COLO668 (cell line): ENCODE measurements around the gene CDH5.

Experiments used
- DNase-seq: peaks from one replicate; lab custom pipeline; 2025; ENCODE audit not compliant: unreplicated experiment; lab: John Stamatoyannopoulos, UW

CDH5 gene

DNA sequence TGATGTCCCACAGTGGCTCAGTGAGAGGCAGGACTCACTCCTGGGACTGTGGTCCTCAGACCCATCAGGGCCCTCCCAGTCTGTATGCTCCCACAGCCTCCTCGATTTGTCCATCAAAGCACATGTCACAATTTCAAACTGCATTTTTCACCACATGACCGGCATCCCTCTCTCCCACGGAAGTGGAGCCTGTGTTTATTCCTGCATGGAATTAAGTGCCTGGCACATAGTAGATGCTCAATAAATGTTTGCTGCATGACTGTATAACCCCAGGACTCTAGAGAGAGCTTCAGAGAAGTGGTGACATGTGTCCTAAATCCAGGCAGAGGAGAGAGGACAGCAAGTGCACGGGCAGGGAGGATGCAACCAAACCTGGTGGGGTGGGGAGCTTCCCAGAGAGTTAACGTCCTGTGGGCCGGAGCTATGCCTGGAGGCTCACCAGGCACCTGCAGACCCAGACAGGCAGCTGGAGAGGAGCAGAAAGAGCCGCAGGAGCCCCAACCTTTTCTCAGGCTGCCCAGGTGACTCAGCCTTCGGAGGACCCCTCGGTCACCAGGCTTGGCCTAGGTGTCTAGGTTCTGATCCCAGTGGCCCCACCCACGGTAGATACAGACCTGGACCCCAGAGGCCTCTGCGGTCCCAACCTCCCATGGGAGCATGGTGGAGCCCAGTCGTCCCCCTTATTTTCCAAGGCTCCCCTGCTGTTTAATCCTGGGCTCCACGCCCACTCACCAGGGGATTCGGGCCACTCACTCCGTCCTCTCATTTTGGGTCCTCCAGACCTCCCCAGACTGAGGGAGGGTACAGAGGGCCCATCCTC lies 5.8 kb downstream of the CDH5 start:
- no peak for DNase-seq

DNA sequence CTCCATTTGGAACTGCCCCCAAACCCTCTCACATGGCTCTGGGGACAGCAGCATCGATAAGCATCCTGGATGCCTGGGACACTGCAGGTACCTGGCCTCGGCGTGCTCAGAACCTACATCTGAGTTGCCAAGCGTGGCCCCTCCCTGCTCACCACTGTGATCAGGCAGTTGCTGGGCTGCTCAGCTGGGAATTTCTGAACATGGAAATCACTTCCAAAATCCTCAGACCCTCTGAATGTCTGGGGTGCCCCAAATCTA lies 6.3 kb downstream of the CDH5 start:
- DNase-seq: no peak

DNA sequence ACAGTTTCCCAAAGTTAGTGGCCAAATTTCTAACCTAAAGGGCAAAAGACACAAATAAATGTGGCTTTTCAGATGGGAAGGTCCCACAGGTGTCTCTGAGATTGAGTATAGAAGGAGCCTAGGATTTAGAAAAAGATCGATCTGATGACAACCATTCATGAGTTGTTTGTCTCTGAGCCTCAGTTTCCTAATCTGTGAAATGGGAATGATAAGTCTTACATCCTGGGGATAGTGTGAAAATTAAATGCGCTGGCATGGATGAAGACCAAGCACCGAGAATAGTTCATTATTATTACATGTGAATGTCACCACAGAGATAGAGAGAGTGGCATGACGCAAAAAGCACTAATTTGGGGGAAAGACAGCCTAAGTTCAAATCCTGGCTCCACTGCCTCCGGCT lies 7.2 kb downstream of the CDH5 start:
- no peak for DNase-seq

DNA sequence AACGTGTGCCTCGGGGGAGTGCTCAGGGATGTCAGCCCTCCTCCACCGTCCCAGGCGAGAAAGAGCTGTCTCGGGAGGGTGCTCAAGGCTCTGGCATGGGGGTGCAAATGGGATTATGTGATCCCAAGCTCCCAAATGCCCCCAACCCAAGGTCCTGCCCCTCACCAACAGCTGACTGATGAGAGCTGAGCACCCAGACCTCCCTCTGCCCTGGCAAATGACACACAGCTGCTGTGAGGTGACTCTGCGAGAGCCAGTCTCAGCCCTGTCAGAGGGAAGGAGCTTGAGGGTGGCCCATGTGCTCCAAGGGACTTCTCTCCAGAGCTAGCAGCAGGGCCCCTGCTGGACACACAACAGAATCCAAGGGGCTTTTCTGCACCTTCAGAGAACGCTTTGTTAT lies 7.7 kb downstream of the CDH5 start:
- DNase-seq: no peak

DNA sequence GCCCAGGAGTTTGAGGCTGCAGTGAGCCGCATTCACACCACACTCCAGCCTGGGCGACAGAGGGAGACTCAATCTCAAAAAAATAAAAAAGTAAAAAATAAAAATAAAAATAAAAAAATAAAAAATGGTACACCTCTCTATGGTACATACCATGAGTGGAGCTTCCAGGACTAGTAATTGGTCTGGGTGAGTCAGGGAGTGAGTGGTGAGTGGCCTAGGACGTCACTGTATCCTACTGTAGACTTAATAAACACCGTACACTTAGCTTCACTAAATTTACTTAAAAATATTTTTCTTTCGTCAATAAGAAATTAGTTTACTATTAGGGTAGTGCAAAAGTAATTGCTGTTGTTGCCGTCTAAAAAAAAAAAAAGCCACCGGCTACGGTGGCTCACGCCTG lies 9.0 kb downstream of the CDH5 start:
- no peak for DNase-seq

DNA sequence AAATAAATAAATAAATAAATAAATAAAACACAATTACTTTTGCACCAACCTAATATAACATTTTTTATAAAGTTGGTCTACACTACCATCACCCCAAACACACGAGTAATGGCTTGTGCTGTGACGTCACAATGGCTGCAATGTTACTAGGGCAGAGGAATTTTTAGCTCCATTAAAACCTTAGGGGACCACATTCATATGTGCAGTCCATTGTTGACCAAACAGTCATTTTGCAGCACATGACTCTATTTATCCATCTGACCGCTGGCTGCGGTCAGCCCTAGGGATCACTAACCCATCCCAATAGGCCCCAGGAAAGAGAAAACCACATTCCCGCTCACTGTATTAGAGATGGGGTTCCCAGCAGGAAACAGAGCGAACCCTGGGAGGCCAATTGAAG lies 9.6 kb downstream of the CDH5 start:
- no peak for DNase-seq

DNA sequence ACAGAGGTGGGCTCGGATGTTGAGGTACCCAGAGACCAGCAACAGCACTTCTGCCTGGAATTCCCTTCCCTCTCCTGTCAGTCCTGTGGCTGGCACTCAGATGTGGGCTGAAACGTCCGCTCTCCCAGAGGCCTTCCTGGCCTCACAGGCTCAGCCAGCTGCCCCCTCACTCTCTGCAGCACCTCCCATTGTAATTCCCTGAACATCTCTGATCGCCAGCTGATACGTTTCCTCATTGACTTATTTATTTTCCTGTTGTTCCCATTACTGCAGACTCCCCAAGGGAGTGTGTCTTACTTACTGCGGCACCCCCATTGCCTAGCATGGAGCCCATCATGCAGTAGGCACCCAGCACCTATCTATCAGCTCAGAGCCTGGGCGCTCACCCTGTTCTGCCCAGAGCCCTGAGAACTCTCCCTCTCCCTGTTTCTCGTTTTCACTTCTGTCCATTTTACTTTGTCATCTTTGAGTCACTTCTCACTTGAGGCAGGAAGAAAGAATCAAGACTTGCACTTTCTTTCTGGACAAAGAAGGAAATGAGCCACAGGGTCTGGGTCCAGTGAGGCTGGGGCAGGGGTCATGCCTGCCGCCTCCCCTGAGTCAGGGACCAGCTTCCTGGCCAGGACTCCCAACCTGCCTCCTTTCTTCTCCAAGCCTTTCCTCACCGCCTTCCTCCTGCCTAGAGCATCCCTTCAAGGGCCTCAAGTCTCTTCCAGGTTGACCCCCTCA lies 10.2 kb downstream of the CDH5 start:
- DNase-seq: no peak

DNA sequence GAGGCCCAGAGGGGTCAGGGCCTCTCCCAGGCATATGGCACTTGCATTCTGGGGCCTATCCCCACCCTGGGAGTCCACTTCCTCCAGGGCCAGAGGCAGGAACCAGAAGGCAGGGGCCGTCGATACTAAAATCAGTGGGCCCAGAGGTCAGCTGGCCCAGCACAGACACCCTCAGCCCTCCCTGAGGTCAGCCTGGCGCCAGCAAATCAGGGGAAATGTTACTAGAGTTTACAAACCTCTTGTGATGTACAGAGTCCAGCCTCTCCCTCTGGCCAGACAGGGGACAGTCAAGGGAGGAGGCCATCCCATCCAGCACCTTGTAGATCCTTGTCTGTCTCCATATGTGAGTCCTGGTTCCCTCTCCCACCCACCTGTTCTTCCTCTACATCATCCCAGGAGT lies 10.8 kb downstream of the CDH5 start:
- DNase-seq: no peak

DNA sequence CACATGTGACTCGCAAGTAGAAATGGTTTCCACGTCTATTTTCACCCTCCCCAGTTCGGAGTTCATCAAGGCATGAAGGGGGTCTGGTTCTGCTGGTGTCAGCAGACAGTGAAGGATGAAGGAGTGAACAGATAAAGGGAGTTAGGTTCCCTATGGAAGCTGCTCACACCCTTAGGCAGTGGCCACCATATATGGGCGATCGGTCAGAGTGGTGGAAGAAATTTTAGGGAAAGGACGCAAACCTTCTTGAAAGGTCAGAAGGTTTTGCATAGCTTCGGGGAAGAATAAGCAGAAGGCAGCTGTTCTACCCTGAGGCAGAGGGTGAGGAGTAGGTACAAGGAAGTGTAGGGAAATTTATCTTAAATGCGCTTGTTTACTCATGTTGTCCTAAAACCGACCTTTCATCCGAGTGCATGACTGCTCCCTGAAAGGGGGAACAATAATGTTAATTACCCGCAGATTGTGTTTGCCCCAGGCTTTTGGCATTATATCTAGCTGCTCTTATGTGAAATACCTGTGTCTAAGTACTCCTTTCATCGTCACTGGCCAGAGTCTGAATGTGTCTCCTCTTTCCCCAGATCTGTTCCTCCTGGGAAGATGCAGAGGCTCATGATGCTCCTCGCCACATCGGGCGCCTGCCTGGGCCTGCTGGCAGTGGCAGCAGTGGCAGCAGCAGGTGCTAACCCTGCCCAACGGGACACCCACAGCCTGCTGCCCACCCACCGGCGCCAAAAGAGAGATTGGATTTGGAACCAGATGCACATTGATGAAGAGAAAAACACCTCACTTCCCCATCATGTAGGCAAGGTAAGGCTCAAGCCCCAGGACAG lies 12.5 kb downstream of the CDH5 start:
- no peak for DNase-seq

DNA sequence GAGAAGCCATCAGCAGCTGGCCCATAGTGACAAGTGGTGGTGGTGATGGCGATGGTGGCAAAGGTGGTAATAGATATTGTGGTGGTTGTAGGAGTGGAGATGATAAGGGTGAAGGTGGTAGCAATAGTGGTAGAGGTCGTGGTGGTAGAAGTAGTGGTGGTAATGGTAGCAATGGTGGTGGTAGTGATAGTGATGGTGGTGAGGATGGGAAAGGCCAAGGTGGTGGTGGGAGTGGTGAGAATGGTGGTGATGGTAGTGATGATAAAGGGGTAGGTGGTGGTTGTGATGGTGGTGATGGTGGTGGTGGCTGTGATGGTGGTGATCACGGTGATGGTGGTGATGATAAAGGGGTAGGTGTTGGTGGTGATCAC lies 13.1 kb downstream of the CDH5 start:
- DNase-seq: no peak

DNA sequence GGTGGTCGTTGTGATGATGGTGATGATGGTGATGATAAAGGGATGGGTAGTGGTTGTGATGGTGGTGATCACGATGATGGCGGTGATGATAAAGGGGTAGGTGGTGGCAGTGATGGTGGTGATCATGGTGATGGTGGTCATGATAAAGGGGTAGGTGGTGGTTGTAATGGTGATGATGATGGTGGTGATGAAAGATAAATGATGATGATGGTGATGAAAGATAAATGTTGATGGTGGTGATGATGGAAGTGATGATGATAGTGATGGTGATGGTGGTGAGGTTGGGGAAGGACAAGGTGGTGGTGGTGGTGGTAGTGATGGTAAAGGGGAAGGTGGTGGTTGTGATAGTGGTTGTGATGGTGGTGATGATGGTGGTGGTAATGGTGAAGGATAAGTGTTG lies 13.9 kb downstream of the CDH5 start:
- no peak for DNase-seq

DNA sequence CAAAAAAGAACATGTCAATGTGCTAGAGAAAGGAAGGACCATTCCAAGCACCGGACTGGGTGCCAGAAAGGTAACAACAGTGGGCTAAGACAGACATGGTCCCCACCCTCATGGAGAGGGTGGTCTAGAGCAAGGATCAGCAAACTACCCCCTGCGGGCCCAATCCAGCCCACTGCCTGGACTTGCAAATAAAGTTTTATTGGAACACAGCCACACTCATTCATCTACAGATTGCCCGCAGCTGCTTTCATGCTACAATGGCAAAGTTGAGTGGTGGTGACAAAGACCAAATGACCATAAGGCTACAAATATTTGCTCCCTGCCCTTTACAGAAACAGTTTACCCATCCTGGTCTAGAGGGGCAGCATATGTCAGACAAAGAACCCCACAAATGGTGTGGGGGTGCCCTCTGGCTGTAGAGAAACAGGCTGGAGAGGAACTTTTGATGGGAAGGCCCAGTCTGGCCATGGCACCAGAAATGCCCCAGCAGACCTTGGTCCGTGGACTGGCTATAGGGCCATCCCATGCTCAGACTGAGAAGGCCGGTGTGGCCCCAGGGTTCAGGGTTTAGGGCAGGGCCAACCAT lies 15.2 kb downstream of the CDH5 start:
- DNase-seq: no peak

DNA sequence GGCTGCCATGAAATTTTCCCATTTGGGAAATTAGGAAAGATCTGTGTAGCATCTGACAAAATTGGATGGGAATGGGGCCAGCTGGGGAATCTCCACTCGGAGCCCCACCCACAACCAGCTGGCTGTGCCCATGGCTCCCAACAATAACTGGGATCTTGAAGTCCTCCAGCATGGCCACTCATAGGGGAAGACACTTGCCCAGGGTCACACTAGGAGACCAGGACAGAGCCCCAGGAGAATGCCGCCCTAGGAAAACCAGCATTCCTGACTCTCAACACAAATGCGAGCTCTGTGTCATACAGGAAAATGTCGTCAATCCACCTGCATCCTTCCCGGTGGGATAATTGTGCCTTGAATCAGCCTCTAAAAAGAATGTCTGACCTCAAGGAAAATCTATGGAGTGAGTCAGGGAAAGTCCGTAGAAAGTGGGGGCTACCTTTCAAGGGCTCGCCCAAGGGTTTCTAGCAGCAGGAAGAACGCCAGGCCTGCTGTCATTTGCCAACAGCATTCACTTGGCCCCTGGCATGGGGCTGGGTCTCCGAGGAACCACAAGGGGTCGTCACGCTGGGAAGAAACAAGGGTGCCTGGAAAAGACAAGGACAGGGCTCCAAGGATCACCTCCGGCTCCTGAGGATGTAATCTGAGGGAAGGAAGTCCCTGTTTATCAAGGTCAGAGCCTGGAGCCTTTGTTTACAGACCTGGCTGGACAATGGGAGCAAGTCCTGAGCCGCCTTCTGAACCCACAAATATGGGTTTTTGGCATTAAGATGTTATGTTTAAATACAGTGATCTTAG lies 15.9 kb downstream of the CDH5 start:
- no peak for DNase-seq

DNA sequence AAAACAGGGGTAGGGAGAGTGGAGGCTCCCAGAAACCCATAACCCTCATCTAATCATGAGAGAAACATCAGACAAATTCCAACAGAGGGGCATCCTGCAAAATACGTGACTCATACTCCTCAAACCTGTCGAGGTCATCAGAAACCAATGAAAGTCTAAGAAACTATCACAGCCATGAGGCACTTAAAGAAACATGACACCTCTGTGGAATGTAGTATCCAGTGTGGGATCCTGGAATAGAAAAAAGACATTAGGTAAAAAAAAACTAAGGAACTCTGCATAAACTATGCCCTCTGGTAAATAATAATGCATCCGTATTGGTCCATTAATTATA lies 16.4 kb downstream of the CDH5 start:
- DNase-seq: no peak

DNA sequence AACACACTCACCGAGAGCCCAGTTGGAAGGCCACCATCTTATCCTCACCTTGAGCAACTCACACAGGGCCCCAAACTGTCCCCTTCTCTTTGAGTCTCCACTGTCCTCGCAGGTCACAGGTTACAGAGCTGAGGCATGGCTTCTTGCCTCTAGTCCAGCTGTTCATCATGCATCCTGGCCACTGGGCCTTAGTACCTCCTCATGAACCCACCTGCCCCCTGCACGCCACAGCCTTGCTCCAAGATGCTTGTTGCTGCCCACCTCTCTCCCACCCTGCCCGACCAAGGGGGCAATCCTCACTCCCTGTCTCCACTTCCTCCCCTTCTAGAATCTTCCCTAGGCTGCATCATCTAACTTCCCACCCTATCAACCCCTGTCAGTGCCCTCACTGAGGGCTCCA lies 17.1 kb downstream of the CDH5 start:
- DNase-seq: no peak

DNA sequence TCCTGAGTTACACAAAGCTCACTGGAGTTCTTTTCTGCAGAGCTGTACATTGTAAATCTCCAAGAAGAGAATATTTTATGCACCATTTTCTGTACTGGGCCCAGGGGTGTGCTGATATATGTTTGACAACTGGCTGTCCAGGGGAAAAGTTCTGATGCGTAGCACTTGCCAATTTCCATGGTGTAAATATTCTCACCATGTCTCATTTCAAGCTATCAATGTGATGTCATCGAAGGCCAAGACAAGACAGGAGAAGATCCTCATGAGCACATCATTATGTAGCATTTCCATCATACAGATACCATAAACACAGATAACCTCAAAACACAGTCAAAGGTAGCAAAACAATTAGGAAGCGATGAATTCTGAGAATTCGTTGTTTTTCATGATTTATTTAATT lies 18.9 kb downstream of the CDH5 start:
- DNase-seq: no peak

DNA sequence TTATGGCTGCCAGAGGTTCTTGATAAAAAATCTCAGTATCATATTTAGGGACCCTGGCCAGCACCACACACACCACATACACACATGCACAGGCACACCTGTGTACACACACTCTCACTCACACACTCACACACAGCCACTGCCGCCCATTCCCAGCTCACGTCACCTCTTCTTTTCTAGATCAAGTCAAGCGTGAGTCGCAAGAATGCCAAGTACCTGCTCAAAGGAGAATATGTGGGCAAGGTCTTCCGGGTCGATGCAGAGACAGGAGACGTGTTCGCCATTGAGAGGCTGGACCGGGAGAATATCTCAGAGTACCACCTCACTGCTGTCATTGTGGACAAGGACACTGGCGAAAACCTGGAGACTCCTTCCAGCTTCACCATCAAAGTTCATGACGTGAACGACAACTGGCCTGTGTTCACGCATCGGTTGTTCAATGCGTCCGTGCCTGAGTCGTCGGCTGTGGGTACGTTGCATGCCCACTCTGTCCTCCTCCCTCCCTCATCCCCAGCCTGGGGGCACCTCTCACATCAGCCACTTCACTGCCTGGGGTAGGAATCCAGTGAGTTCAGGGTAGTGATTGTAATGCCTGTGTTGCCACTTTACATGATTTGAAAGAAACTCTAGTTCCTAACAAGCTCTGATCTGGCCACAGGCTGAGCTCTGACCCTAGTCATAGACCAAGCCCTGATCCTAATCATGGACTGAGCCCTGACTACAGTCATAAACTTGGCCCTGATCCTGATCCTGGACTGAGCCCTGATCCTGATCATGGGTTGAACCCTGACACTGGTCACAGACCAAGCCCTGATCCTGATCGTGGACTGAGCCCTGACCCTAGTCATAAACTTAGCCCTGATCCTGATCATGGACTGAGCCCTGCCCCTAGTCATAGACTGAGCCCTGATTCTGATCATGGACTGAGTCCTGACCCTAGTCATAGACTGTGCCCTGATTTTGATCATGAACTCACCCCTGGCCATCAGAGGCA lies 20.4 kb downstream of the CDH5 start:
- DNase-seq: no peak

DNA sequence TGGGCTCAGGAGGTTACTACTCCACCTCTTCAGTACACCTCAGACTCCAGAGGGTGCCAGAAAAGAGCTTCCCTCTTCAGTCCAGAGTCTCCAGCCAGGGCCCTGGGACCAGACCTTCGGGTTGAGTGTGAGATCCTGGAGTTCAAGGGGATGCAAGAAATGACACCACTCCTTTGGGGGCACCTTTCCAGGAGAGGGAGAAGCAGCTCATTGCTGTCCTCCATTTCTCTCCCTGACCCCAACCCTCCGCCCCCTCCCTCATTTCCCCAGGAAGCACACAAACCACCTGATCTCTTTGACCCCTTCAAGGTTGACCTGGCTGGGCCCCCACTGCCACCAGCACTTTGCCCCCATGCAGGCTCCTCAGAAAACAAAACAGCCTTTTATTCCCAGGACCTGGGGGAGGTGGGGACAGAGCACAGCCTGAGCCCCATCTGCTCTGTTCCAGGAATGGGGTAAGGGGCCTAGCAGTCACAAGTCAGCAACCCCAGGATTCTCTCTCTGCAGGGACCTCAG lies 21.4 kb downstream of the CDH5 start:
- DNase-seq: no peak

DNA sequence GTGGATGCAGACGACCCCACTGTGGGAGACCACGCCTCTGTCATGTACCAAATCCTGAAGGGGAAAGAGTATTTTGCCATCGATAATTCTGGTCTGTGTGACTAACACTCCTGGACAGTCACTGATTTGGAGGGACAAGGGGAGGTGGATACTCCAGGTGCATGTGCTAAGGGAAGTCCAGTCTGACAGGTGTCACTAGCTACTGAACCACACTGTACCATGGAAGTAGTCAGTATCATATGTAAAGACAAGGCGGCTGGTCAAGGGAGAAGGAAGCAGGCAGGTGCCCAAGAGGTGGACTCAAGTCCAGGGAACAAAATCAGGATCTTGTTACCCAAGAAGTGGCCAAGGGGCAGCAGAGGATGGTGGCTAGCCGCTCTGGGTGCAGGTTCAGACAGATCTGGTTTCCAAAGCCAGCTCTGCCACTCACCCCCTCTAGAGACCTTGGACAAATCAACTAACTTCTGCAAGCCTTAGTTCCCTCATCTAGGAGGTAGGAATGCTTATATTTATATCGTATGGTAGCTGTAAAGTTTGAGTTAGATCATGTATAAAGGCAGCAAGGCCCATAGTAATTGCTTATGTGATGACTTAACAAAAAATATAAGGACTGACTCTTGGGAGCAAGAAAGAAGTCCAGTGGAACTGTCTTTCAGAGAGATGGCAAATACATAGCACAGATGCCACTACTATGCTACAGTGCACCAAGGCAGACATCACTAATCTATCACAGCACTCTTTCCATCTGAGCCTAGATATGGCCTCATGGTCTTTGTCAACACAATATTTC lies 22.1 kb downstream of the CDH5 start:
- no peak for DNase-seq
